Activated T-cell treated with anti-CD3 and anti-CD28 coated beads for 1 hour (primary cell): Measurements from ENCODE around the gene OAF.

ENCODE experiments used
- DNase-seq: peaks from one replicate; pipeline ENCODE4 v3.0.0-alpha.2; 2020; ENCODE audit warnings: low read depth

OAF gene

GRCh38 chr11:120203626-120204025 lies 7.2 kb upstream of the OAF start:
- DNase-seq = no peak

GRCh38 chr11:120205596-120206161 lies 5.2 kb upstream of the OAF start:
- no peak for DNase-seq

- no peak for DNase-seq
Observed at GRCh38 chr11:120207512-120207911, 3.3 kb upstream of the OAF start.

- DNase-seq = no peak
Observed at GRCh38 chr11:120208001-120208441, 2.8 kb upstream of the OAF start.

GRCh38 chr11:120208777-120209176 lies 2.1 kb upstream of the OAF start:
- DNase-seq = no peak

GRCh38 chr11:120209746-120210625 lies 846 bp upstream of the OAF start:
- DNase-seq = no peak

- no peak for DNase-seq
Observed at GRCh38 chr11:120211522-120212258, 858 bp downstream of the OAF start.

- no peak for DNase-seq
Observed at GRCh38 chr11:120212259-120212878, 1.5 kb downstream of the OAF start.

GRCh38 chr11:120212926-120213325 lies 2.1 kb downstream of the OAF start:
- DNase-seq = no peak

GRCh38 chr11:120214581-120214980 lies 3.7 kb downstream of the OAF start:
- DNase-seq = no peak

- no peak for DNase-seq
Observed at GRCh38 chr11:120215634-120216033, 4.8 kb downstream of the OAF start.

- DNase-seq = no peak
Observed at GRCh38 chr11:120216426-120217102, 5.7 kb downstream of the OAF start.

- no peak for DNase-seq
Observed at GRCh38 chr11:120217526-120217925, 6.7 kb downstream of the OAF start.

- DNase-seq = no peak
Observed at GRCh38 chr11:120217941-120218694, 7.3 kb downstream of the OAF start.

- no peak for DNase-seq
Observed at GRCh38 chr11:120218695-120219033, 7.8 kb downstream of the OAF start.

GRCh38 chr11:120219232-120219937 lies 8.6 kb downstream of the OAF start:
- no peak for DNase-seq

- no peak for DNase-seq
Observed at GRCh38 chr11:120219938-120220746, 9.3 kb downstream of the OAF start.

- DNase-seq = no peak
Observed at GRCh38 chr11:120220747-120221037, 9.9 kb downstream of the OAF start.

- no peak for DNase-seq
Observed at GRCh38 chr11:120221115-120221752, 10.4 kb downstream of the OAF start.
